ENCODE measurements around the gene SHCBP1L.
"Not testable (repeated sequence)": the region's sequence is repeated elsewhere in the genome, so short reads cannot be mapped to it uniquely, and the experiment has no call there.

The SHCBP1L gene

DNA sequence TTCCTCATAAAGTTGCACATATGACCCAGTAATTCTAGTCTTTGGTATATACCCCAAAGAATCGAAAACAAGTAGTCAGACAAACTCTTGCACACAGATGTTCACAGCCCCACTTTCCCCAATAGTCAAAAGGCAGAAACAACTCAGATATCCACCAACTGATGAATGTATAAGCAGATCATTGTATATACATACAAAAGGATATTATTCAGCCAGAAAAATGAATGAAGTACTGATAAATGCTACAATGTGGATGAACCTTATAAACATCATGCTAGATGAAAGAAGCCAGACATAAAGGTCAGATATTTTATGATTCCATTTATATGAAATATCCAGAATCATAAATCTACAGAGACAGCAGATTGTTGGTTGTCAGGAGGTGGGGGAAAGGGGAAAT lies 27.3 kb downstream of the SHCBP1L start:
- TF ChIP-seq, protein P1, sequence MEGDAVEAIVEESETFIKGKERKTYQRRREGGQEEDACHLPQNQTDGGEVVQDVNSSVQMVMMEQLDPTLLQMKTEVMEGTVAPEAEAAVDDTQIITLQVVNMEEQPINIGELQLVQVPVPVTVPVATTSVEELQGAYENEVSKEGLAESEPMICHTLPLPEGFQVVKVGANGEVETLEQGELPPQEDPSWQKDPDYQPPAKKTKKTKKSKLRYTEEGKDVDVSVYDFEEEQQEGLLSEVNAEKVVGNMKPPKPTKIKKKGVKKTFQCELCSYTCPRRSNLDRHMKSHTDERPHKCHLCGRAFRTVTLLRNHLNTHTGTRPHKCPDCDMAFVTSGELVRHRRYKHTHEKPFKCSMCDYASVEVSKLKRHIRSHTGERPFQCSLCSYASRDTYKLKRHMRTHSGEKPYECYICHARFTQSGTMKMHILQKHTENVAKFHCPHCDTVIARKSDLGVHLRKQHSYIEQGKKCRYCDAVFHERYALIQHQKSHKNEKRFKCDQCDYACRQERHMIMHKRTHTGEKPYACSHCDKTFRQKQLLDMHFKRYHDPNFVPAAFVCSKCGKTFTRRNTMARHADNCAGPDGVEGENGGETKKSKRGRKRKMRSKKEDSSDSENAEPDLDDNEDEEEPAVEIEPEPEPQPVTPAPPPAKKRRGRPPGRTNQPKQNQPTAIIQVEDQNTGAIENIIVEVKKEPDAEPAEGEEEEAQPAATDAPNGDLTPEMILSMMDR (IDR thresholded peaks at IDR 0.05; ENCODE audit: insufficient read depth, missing control alignments) = no peak
- DNase-seq (ENCODE audit: insufficient read length, low spot score) (no peak), FAIRE-seq (peak; percentile 46)

GRCh38 chr1:182917378-182917777 lies 35.6 kb downstream of the SHCBP1L start:
- TF ChIP-seq, protein P1 (IDR thresholded peaks at IDR 0.05; ENCODE audit: insufficient read depth, missing control alignments) = no peak
- no peak for DNase-seq (ENCODE audit: insufficient read length, low spot score)
- FAIRE-seq = no peak

GRCh38 chr1:182913401-182913800 lies 39.6 kb downstream of the SHCBP1L start:
- FAIRE-seq (no peak), DNase-seq (ENCODE audit: insufficient read length, low spot score) (no peak)
- TF ChIP-seq, protein P1 (IDR thresholded peaks at IDR 0.05; ENCODE audit: insufficient read depth, missing control alignments) = no peak

- FAIRE-seq (no peak), DNase-seq (ENCODE audit: insufficient read length, low spot score) (no peak)
- TF ChIP-seq, protein P1 (IDR thresholded peaks at IDR 0.05; ENCODE audit: insufficient read depth, missing control alignments) = no peak
Observed at GRCh38 chr1:182910143-182910542, 42.8 kb downstream of the SHCBP1L start.

- TF ChIP-seq, protein P1 (IDR thresholded peaks at IDR 0.05; ENCODE audit: insufficient read depth, missing control alignments) = no peak
- peak; percentile 11 for FAIRE-seq
- no peak for DNase-seq (ENCODE audit: insufficient read length, low spot score)
Observed at GRCh38 chr1:182909578-182909977, 43.4 kb downstream of the SHCBP1L start.

DNA sequence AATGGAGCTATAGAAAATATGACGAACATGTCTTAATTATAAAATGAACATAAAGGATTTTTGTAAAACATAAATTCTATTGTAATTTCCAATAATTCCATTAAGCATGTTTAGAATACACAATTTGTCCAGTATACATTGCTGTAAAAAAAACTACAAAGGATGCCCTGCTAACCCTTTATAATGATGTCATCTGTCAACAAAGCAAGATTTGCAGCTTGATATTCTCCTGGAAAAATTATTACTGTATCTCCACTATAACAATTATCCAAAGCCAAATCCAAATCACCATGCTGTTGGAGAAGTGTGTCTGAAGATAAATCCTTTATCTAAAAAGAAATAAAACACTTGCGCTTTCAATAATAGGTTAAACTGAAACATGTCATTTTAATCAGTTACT lies 47.6 kb downstream of the SHCBP1L start:
- FAIRE-seq (peak; percentile 74), DNase-seq (ENCODE audit: insufficient read length, low spot score) (no peak)
- TF ChIP-seq, protein P1 (IDR thresholded peaks at IDR 0.05; ENCODE audit: insufficient read depth, missing control alignments) = no peak

DNA sequence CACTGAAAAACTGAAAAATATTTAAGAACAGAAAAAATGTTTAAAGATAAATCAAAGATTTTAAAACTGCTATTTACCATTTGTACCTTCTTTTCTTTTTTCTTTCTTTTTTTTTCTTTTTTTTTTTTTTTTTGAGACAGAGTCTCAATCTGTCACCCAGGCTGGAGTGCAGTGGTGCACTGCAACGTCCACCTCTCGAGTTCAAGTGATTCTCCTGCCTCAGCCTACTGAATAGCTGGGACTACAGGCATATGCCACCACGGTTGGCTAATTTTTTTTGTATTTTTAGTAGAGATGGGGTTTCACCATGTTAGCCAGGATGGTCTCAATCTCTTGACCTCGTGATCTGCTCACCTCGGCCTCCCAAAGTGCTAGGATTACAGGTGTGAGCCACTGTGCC lies 51.0 kb downstream of the SHCBP1L start:
- FAIRE-seq; DNase-seq (ENCODE audit: insufficient read length, low spot score): not testable (repeated sequence)

DNA sequence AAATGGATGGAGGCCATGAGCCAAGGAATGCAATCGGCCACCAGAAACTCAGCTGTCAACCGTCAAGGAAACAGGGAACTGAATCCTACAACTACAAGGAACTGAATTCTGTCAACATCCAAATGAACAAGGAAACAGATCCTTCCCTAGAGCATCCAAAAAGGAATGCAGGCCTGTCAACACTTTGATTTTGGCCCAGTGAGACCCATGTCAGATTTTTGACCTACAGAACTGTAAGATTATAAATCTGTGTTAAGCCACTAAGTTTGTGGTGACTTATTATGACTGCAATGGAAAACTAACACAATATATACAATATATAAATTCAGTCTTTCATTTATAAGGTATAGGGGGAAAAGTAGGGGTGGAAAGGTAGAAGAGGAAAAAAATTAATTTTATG lies 55.3 kb downstream of the SHCBP1L start:
- TF ChIP-seq, protein P1 (IDR thresholded peaks at IDR 0.05; ENCODE audit: insufficient read depth, missing control alignments) = no peak
- no peak for FAIRE-seq

More for the DNA sequence above, 55.3 kb downstream of the SHCBP1L start:
- DNase-seq (ENCODE audit: insufficient read length, low spot score) = no peak
